Vagina (tissue), 2 donors: ENCODE data around the gene SLC12A5. TPM values are rescaled to one million over a fixed set of nuclear protein-coding genes. Genes with fewer than 3 reads are reported as not detected.
A peak's percentile ranks its signal among the peaks of the same experiment; 100 is the strongest.

Source experiments
- DNase-seq, 2 donors: peaks; one replicate each; pipeline ENCODE4 v3.0.0-alpha.2; 2017; ENCODE audit errors: extremely low spot score in 2 of 2
- H3K27ac ChIP-seq: fragments of 200-600 bp; sonication (generic); one replicate; pipeline ENCODE4 v1.5.1; 2019
- H3K27me3 ChIP-seq: fragments of 200-600 bp; sonication (generic); one replicate; pipeline ENCODE4 v1.5.1; 2019
- H3K36me3 ChIP-seq, 2 donors: fragments of 200-600 bp; sonication (generic); one replicate each; pipeline ENCODE4 v1.5.1; 2017 to 2019
- H3K4me1 ChIP-seq: fragments of 200-600 bp; sonication (generic); one replicate; pipeline ENCODE4 v1.5.1; 2019
- H3K4me3 ChIP-seq, 2 donors: fragments of 200-600 bp; sonication (generic); 1 replicate in 1 of 2; 2 replicates in 1 of 2; pipeline ENCODE4 v1.5.1; 2016 to 2019
- H3K9me3 ChIP-seq: fragments of 200-600 bp; sonication (generic); one replicate; pipeline ENCODE4 v1.5.1; 2019
- POLR2A ChIP-seq, 2 donors: fragments of 450-650 bp; IDR thresholded peaks; one replicate each; pipeline ENCODE4 v1.6.1; 2017; ENCODE audit warnings: antibody characterized with exemption in 2 of 2, mild to moderate bottlenecking in 2 of 2, moderate library complexity in 2 of 2
- POLR2AphosphoS5 ChIP-seq, 2 donors: sonication (generic); formaldehyde crosslinking; IDR thresholded peaks; one replicate each; pipeline ENCODE4 v1.9.0; 2017; ENCODE audit warnings: antibody characterized with exemption in 2 of 2, mild to moderate bottlenecking in 2 of 2, low read depth in 1 of 2; ENCODE audit not compliant: insufficient read depth in 1 of 2
- intact Hi-C: fragments of 100-400 bp; cut with DNase I; formaldehyde crosslinking; loops from one replicate; pipeline ENCODE4 v1.15.1; 2023
- total RNA-seq: library from RNA; depleted of rRNA; stranded (reverse); fragments of >200 nt; gene quantifications from one replicate; pipeline ENCODE4 v1.2.3, GENCODE V29; 2016
- TF ChIP-seq, protein P1 (sequence below), 3 experiments: fragments of 450-650 bp in 2 of 3; fragments of 200-600 bp in 1 of 3; sonication (generic) in 1 of 3; IDR thresholded peaks; one replicate each; pipeline ENCODE4 v1.5.1; 2017 to 2019; ENCODE audit warnings: antibody characterized with exemption in 3 of 3, mild to moderate bottlenecking in 2 of 3, moderate library complexity in 2 of 3

SLC12A5 gene
- total RNA-seq, 1 donor from 2014 or later: not detected

GRCh38 chr20:46062151-46062550 lies 33.1 kb downstream of the SLC12A5 start:
- H3K27ac ChIP-seq: no peak overlapping the region
- TF ChIP-seq POLR2A (IDR thresholded peaks at IDR 0.05) (no peak), POLR2AphosphoS5 (IDR thresholded peaks at IDR 0.05; ENCODE audit: insufficient read depth in 1 of 2, low read depth in 1 of 2) (no peak)
- TF ChIP-seq, protein P1, sequence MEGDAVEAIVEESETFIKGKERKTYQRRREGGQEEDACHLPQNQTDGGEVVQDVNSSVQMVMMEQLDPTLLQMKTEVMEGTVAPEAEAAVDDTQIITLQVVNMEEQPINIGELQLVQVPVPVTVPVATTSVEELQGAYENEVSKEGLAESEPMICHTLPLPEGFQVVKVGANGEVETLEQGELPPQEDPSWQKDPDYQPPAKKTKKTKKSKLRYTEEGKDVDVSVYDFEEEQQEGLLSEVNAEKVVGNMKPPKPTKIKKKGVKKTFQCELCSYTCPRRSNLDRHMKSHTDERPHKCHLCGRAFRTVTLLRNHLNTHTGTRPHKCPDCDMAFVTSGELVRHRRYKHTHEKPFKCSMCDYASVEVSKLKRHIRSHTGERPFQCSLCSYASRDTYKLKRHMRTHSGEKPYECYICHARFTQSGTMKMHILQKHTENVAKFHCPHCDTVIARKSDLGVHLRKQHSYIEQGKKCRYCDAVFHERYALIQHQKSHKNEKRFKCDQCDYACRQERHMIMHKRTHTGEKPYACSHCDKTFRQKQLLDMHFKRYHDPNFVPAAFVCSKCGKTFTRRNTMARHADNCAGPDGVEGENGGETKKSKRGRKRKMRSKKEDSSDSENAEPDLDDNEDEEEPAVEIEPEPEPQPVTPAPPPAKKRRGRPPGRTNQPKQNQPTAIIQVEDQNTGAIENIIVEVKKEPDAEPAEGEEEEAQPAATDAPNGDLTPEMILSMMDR (IDR thresholded peaks at IDR 0.05): no peak
- peaks cover 0 to 61% of the 10 kb centered on the region in 2 donors for H3K36me3 ChIP-seq
- H3K4me3 ChIP-seq: no peak overlapping the region
- no peaks in the 10 kb centered on the region for H3K27me3 ChIP-seq
- DNase-seq: peak in 1 of 2 donors; percentile 79
- no peaks in the 10 kb centered on the region for H3K9me3 ChIP-seq
- intact Hi-C loops: no loop called here
- H3K4me1 ChIP-seq: peaks cover 28% of the 10 kb centered on the region

DNA sequence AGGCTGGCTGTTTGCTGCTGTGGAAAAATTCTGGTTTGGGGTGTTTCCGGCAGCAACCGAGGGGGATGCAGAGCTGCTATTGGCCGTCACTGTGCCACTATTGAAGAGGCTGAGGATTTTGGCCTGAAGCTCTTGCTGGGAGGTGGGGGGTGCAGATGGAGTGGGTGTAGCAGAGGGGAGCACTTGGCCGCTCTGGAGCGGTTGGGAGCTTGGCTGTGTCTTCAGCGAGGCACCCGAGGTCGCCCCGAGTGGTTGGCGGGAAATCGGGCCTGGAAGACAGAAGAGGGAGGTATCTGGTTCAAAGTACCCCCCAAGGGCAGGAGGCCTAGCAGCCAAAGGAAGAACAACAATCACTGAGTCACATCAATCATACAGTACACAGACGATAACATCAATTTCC lies 33.6 kb downstream of the SLC12A5 start:
- DNase-seq: no peak
- intact Hi-C loops: no loop called here
- TF ChIP-seq POLR2AphosphoS5 (IDR thresholded peaks at IDR 0.05; ENCODE audit: insufficient read depth in 1 of 2, low read depth in 1 of 2) (no peak), POLR2A (IDR thresholded peaks at IDR 0.05) (no peak)
- TF ChIP-seq, protein P1 (IDR thresholded peaks at IDR 0.05): no peak
- Histone ChIP-seq H3K4me1 (peaks cover 23% of the 10 kb centered on the region), H3K27ac (no peak overlapping the region), H3K36me3 (peaks cover 0 to 65% of the 10 kb centered on the region in 2 donors), H3K9me3 (no peaks in the 10 kb centered on the region), H3K4me3 (no peak overlapping the region), H3K27me3 (no peaks in the 10 kb centered on the region)

- DNase-seq: peak in 1 of 2 donors; percentile 64
- Histone ChIP-seq H3K4me1 (peaks cover 18% of the 10 kb centered on the region), H3K27me3 (no peaks in the 10 kb centered on the region), H3K4me3 (no peak overlapping the region), H3K36me3 (peaks cover 0 to 70% of the 10 kb centered on the region in 2 donors), H3K9me3 (no peaks in the 10 kb centered on the region), H3K27ac (no peak overlapping the region)
- intact Hi-C loops: no loop called here
- TF ChIP-seq, protein P1 (IDR thresholded peaks at IDR 0.05): no peak
- no peak for TF ChIP-seq POLR2A (IDR thresholded peaks at IDR 0.05)
- TF ChIP-seq POLR2AphosphoS5 (IDR thresholded peaks at IDR 0.05; ENCODE audit: insufficient read depth in 1 of 2, low read depth in 1 of 2): no peak
Measured at GRCh38 chr20:46063151-46063550, 34.1 kb downstream of the SLC12A5 start.

GRCh38 chr20:46063652-46064054 lies 34.6 kb downstream of the SLC12A5 start:
- TF ChIP-seq POLR2A (IDR thresholded peaks at IDR 0.05): no peak
- TF ChIP-seq, protein P1 (IDR thresholded peaks at IDR 0.05): no peak
- no peak for TF ChIP-seq POLR2AphosphoS5 (IDR thresholded peaks at IDR 0.05; ENCODE audit: insufficient read depth in 1 of 2, low read depth in 1 of 2)
- H3K9me3 ChIP-seq: no peaks in the 10 kb centered on the region
- H3K4me1 ChIP-seq: peaks cover 13% of the 10 kb centered on the region
- no peak for DNase-seq
- intact Hi-C loops: no loop called here
- peaks cover 0 to 75% of the 10 kb centered on the region in 2 donors for H3K36me3 ChIP-seq
- no peak overlapping the region for H3K4me3 ChIP-seq
- no peaks in the 10 kb centered on the region for H3K27me3 ChIP-seq
- no peak overlapping the region for H3K27ac ChIP-seq

- intact Hi-C loops: no loop called here
- Histone ChIP-seq H3K4me3 (no peak overlapping the region), H3K27me3 (no peaks in the 10 kb centered on the region), H3K9me3 (no peaks in the 10 kb centered on the region), H3K36me3 (peaks cover 0 to 89% of the 10 kb centered on the region in 2 donors), H3K4me1 (peaks cover 8% of the 10 kb centered on the region), H3K27ac (no peak overlapping the region)
- TF ChIP-seq POLR2AphosphoS5 (IDR thresholded peaks at IDR 0.05; ENCODE audit: insufficient read depth in 1 of 2, low read depth in 1 of 2) (no peak), POLR2A (IDR thresholded peaks at IDR 0.05) (no peak)
- TF ChIP-seq, protein P1 (IDR thresholded peaks at IDR 0.05): no peak
- peak in 1 of 2 donors; percentile 56 for DNase-seq
Measured at GRCh38 chr20:46065006-46065405, 36.0 kb downstream of the SLC12A5 start.
